Measurements from ENCODE around the gene PHF3.

PHF3 gene

DNA sequence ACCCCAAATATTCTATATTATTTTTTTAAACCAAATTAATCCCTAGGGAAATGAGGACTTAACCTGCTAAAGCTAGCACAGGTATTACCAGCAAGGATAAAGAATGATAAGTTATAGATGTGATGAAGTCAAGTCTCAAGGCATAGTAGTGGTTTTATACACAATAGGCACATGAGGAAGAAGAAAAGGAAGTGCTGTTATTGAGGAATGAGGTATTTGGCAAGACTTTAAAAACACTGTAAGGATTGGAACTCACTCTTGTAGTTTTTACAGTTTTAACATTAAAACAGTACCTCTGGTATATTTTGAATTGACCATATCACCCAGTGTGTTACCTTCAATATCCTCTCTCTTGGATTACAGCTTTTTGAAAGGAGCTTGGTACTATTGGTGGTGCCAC, 54.6 kb downstream of the PHF3 start:
- peaks cover 28% of the 10 kb centered on the region for H3K4me1 Mint-ChIP-seq
- no peaks in the 10 kb centered on the region for H3K27me3 Mint-ChIP-seq
- no peaks in the 10 kb centered on the region for H3K9me3 Mint-ChIP-seq

DNA sequence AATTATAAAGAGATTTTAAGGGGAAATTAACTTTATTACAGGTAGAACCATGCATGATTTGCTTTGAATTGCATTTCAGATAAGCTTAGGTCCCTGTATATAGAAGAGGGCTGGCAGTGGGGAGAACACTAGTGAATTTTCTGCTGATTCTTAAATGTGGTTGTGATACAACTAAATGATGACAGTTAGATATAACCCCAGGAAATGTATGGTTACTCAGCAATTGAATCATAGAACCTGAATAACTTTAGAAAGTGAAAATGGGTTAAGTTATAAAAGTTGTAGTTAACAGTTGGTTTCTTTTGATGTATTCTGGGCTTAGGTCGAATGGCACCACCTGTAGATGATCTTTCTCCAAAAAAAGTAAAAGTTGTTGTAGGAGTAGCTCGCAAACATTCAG, 70.1 kb downstream of the PHF3 start:
- Mint-ChIP-seq H3K9me3 (no peaks in the 10 kb centered on the region), H3K27ac (ENCODE audit: low read depth) (peak overlapping the region; percentile 25), H3K4me1 (peaks cover 11% of the 10 kb centered on the region), H3K4me3 (no peak overlapping the region), H3K27me3 (no peaks in the 10 kb centered on the region), H3K36me3 (ENCODE audit: insufficient read depth) (peaks cover 65% of the 10 kb centered on the region)
- ATAC-seq (replicated peaks; ENCODE audit: extremely low read depth, poor library complexity, severe bottlenecking): no peak
- no peak for DNase-seq (ENCODE audit: low spot score in 2 of 2)

More for the DNA sequence above, 54.6 kb downstream of the PHF3 start:
- Mint-ChIP-seq H3K36me3 (ENCODE audit: insufficient read depth) (peaks cover 23% of the 10 kb centered on the region), H3K27ac (ENCODE audit: low read depth) (peak overlapping the region; percentile 22), H3K4me3 (no peak overlapping the region)
- DNase-seq (ENCODE audit: low spot score in 2 of 2) (no peak), ATAC-seq (replicated peaks; ENCODE audit: extremely low read depth, poor library complexity, severe bottlenecking) (no peak)

DNA sequence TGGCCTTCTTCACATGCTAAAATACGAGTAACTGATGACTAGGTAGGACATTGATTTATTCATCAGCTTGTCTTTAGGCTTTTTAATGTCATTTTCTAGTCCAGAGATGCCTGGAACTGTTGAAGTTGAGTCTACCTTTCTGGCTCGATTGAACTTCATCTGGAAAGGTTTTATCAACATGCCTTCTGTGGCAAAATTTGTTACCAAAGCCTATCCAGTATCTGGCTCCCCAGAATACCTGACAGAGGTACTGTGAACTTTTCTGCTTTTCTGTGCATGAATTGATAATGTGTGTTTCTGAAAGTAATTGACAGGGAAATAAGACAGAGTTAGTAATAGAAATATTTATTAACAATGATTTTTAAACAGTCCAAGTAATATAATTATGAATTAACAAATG, 71.0 kb downstream of the PHF3 start:
- H3K27me3 Mint-ChIP-seq: no peaks in the 10 kb centered on the region
- no peaks in the 10 kb centered on the region for H3K9me3 Mint-ChIP-seq
- no peak for ATAC-seq (replicated peaks; ENCODE audit: extremely low read depth, poor library complexity, severe bottlenecking)
- peaks cover 68% of the 10 kb centered on the region for H3K36me3 Mint-ChIP-seq (ENCODE audit: insufficient read depth)
- peaks cover 9% of the 10 kb centered on the region for H3K4me1 Mint-ChIP-seq
- H3K27ac Mint-ChIP-seq (ENCODE audit: low read depth): no peak overlapping the region
- DNase-seq (ENCODE audit: low spot score in 2 of 2): no peak
- H3K4me3 Mint-ChIP-seq: no peak overlapping the region

DNA sequence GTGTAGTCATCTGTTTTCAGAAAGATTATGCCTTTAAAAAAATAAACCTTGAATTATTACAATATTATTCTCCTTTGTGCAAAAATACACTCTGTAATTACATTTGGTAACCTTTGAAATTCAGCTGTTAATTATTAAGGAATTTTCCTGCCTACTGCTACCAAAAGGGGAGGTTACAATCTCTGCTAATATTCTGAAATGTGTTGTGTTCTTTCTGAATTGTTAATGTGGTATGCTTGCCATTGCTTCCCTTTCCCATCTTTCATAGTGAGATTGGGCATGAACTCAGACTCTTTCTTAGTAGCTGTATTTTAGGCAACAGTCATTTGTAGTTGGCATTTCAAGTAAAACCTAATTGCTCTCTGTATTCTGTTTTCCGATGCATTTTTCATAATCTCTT, 73.0 kb downstream of the PHF3 start:
- Mint-ChIP-seq H3K36me3 (ENCODE audit: insufficient read depth) (peaks cover 65% of the 10 kb centered on the region), H3K9me3 (no peaks in the 10 kb centered on the region), H3K27ac (ENCODE audit: low read depth) (no peak overlapping the region), H3K27me3 (no peaks in the 10 kb centered on the region), H3K4me3 (no peak overlapping the region), H3K4me1 (peaks cover 12% of the 10 kb centered on the region)
- no peak for DNase-seq (ENCODE audit: low spot score in 2 of 2)
- no peak for ATAC-seq (replicated peaks; ENCODE audit: extremely low read depth, poor library complexity, severe bottlenecking)

DNA sequence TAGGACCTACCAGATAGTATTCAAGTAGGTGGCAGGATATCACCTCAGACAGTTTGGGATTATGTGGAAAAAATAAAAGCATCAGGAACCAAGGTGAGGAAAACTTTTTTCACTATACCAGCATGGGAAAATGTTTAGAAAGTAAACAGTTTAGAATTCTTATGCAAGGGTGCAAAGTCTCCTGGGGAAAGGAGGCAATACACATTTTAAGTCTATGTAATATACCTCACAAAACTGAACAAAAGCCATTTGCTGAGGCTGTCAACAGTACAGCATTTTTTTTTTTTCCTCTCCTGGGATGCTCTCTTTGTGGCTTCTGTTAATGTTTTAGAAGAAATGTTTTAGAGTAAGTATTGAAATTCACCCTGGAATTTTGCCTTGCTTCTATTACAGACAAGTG, 73.5 kb downstream of the PHF3 start:
- peaks cover 61% of the 10 kb centered on the region for H3K36me3 Mint-ChIP-seq (ENCODE audit: insufficient read depth)
- H3K27ac Mint-ChIP-seq (ENCODE audit: low read depth): no peak overlapping the region
- ATAC-seq (replicated peaks; ENCODE audit: extremely low read depth, poor library complexity, severe bottlenecking) (no peak), DNase-seq (ENCODE audit: low spot score in 2 of 2) (no peak)
- no peaks in the 10 kb centered on the region for H3K27me3 Mint-ChIP-seq
- H3K4me1 Mint-ChIP-seq: peaks cover 12% of the 10 kb centered on the region
- no peaks in the 10 kb centered on the region for H3K9me3 Mint-ChIP-seq
- H3K4me3 Mint-ChIP-seq: no peak overlapping the region

DNA sequence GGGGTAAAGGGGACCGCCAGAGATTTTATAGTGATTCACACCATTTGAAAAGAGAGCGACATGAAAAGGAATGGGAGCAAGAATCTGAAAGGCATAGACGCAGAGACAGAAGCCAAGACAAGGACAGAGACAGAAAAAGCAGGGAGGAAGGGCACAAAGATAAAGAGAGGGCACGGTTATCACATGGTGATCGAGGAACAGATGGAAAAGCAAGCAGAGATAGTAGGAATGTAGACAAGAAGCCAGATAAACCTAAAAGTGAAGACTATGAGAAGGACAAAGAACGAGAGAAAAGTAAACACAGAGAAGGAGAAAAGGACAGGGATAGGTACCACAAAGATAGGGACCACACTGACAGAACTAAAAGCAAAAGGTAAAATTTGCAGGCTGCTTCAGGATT, 77.7 kb downstream of the PHF3 start:
- ATAC-seq (replicated peaks; ENCODE audit: extremely low read depth, poor library complexity, severe bottlenecking) (no peak), DNase-seq (ENCODE audit: low spot score in 2 of 2) (no peak)
- no peaks in the 10 kb centered on the region for H3K9me3 Mint-ChIP-seq
- H3K4me3 Mint-ChIP-seq: no peak overlapping the region
- peaks cover 5% of the 10 kb centered on the region for H3K4me1 Mint-ChIP-seq
- H3K27me3 Mint-ChIP-seq: no peaks in the 10 kb centered on the region
- H3K36me3 Mint-ChIP-seq (ENCODE audit: insufficient read depth): peaks cover 37% of the 10 kb centered on the region
- H3K27ac Mint-ChIP-seq (ENCODE audit: low read depth): no peak overlapping the region

DNA sequence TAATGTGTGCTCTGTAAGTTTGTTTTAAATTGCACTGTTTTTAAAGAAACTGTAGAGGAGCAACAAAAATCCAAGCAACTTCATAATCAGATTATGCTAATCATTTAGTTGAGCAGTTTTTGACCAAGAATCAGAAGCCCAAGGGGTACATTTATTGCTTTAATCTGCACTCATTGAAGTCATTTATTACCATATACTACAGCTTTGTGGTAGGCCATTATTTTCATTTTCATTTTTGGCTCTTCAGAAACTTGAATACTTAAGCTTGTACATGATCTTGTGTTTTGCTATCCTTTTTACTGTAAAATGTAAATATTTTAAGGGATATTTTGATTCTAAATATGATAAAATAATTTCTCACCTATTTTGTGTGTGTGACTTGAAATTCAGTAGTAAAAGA, 78.5 kb downstream of the PHF3 start:
- Mint-ChIP-seq H3K36me3 (ENCODE audit: insufficient read depth) (peaks cover 36% of the 10 kb centered on the region), H3K27ac (ENCODE audit: low read depth) (no peak overlapping the region), H3K27me3 (no peaks in the 10 kb centered on the region), H3K4me1 (peaks cover 5% of the 10 kb centered on the region), H3K4me3 (no peak overlapping the region), H3K9me3 (no peaks in the 10 kb centered on the region)
- no peak for ATAC-seq (replicated peaks; ENCODE audit: extremely low read depth, poor library complexity, severe bottlenecking)
- no peak for DNase-seq (ENCODE audit: low spot score in 2 of 2)

DNA sequence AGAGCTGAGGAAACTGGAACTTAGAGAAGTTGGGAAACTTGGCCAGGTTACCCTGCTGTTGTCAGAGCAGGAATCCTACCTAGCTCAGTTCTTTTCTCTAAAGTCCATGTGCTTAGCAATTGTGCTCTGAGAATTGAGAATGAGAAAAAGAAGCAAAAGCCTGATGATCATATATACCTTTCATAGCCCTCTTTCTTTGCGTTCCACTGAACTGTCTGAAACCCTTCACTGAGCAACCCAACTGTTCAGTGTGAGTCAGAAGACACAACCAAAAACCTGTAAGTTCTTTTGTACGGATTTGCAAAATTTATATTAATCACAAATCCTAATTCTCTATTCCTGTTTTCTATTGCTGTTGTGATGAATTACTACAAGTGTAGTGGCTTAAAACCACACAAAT, 80.6 kb downstream of the PHF3 start:
- H3K36me3 Mint-ChIP-seq (ENCODE audit: insufficient read depth): peaks cover 22% of the 10 kb centered on the region
- DNase-seq (ENCODE audit: low spot score in 2 of 2): no peak
- H3K4me1 Mint-ChIP-seq: peaks cover 5% of the 10 kb centered on the region
- no peaks in the 10 kb centered on the region for H3K9me3 Mint-ChIP-seq
- H3K4me3 Mint-ChIP-seq: no peak overlapping the region
- no peak for ATAC-seq (replicated peaks; ENCODE audit: extremely low read depth, poor library complexity, severe bottlenecking)
- H3K27me3 Mint-ChIP-seq: no peaks in the 10 kb centered on the region
- H3K27ac Mint-ChIP-seq (ENCODE audit: low read depth): no peak overlapping the region

DNA sequence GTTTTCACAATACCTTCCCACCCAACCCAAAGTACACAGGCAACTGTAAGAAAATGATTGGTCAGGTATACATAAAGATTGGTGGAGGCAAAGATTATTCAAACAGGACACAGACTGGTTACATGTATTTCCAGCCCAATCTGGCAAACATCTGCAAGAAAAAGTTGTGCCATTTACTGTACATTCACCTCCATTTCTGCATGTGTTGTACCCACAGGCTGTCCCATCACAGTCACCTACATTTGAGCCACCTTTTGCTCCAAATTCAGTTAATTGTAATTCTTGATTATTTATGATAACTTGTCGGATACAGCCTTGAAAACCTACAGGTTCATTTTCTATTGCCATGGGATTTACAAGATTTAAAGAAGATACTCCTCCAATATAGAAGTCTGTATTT, 85.6 kb downstream of the PHF3 start:
- no peak for ATAC-seq (replicated peaks; ENCODE audit: extremely low read depth, poor library complexity, severe bottlenecking)
- H3K4me3 Mint-ChIP-seq: no peak overlapping the region
- DNase-seq (ENCODE audit: low spot score in 2 of 2): no peak
- no peaks in the 10 kb centered on the region for H3K4me1 Mint-ChIP-seq
- peaks cover 3% of the 10 kb centered on the region for H3K36me3 Mint-ChIP-seq (ENCODE audit: insufficient read depth)
- H3K9me3 Mint-ChIP-seq: no peaks in the 10 kb centered on the region
- H3K27me3 Mint-ChIP-seq: no peaks in the 10 kb centered on the region
- H3K27ac Mint-ChIP-seq (ENCODE audit: low read depth): no peak overlapping the region

DNA sequence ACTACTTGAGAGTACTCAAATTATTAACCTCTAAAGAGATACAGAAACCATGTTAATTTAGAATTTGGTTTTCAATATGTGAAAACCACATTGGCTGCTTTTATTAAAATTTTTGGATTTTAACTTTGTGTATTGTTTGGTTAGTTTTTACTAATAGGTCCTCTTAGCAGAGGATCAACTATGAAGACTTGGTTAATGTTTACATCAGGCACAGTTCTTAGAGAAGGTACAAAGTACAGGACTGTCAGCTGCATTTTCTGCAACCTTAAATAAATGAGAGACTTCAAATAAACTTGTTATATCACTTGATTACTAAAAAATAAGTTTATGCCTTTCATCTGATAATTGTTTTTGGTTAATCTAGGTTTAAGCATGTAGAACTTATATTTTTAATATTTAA, 89.1 kb downstream of the PHF3 start:
- Mint-ChIP-seq H3K9me3 (no peaks in the 10 kb centered on the region), H3K27me3 (no peaks in the 10 kb centered on the region), H3K4me1 (no peaks in the 10 kb centered on the region), H3K36me3 (ENCODE audit: insufficient read depth) (peaks cover 1% of the 10 kb centered on the region), H3K4me3 (no peak overlapping the region), H3K27ac (ENCODE audit: low read depth) (no peak overlapping the region)
- ATAC-seq (replicated peaks; ENCODE audit: extremely low read depth, poor library complexity, severe bottlenecking): no peak
- no peak for DNase-seq (ENCODE audit: low spot score in 2 of 2)

DNA sequence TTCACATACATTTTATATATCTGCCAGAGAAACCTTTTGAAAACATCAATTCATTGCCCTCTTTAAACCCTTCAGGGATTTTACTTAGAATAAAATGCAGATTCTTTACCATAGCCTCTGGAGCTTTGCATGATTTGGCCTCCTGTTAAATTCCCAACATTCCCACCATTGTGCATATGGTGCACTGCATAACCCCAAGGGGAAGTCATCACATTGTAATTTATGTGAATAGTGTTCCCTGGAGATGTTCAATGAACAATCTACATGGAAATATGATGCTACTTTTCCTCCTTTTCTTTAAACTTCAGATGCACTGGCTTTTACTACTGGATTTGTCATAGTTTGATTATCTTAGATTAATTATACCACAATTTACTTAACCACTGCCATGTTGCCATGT, 94.7 kb downstream of the PHF3 start:
- ATAC-seq (replicated peaks; ENCODE audit: extremely low read depth, poor library complexity, severe bottlenecking) (no peak), DNase-seq (ENCODE audit: low spot score in 2 of 2) (no peak)
- Mint-ChIP-seq H3K9me3 (peaks cover under 1% of the 10 kb centered on the region), H3K4me1 (no peaks in the 10 kb centered on the region), H3K36me3 (ENCODE audit: insufficient read depth) (peaks cover 1% of the 10 kb centered on the region), H3K27me3 (no peaks in the 10 kb centered on the region), H3K27ac (ENCODE audit: low read depth) (no peak overlapping the region), H3K4me3 (no peak overlapping the region)

DNA sequence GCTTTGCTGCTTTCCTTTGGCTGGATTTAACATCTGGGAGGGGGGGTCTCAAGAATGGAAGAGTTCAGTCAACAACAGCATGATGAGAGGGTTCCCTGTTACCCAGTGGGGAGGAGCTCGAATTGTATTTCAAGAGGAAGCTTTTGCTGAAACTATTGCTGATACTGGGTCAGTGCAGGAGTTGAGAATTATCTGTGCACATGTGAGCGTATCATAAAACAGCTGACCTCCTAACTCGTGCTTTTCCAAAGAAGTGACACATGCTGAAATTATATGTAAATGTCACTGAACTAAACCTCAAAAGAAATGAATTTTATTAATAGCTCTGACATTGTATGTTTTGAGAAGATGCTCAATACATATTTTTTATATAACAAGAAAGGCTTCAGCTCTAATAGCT, 96.3 kb downstream of the PHF3 start:
- H3K36me3 Mint-ChIP-seq (ENCODE audit: insufficient read depth): peaks cover 1% of the 10 kb centered on the region
- ATAC-seq (replicated peaks; ENCODE audit: extremely low read depth, poor library complexity, severe bottlenecking): no peak
- H3K9me3 Mint-ChIP-seq: peaks cover 5% of the 10 kb centered on the region
- no peaks in the 10 kb centered on the region for H3K27me3 Mint-ChIP-seq
- no peak for DNase-seq (ENCODE audit: low spot score in 2 of 2)
- H3K4me3 Mint-ChIP-seq: no peak overlapping the region
- H3K4me1 Mint-ChIP-seq: no peaks in the 10 kb centered on the region
- H3K27ac Mint-ChIP-seq (ENCODE audit: low read depth): no peak overlapping the region

DNA sequence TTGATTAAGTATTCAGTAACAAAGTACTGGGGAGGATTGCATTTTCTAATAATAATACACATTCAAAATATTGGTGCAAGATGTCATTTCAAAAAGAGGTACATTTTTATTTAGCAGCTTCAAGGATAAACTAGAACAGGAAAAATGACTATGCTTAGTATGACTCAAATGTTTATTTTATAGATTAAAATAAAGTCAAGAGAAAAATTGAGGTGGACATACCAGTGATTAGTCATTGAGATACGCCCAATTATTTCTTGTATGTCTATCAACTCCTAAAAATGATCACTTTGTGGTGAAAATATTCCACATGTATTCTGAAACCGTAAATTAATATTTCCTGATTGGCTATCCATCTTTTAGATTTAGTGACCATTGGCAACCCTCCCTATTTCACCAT, 96.7 kb downstream of the PHF3 start:
- Mint-ChIP-seq H3K36me3 (ENCODE audit: insufficient read depth) (no peaks in the 10 kb centered on the region), H3K9me3 (peaks cover 5% of the 10 kb centered on the region), H3K4me3 (no peak overlapping the region), H3K27ac (ENCODE audit: low read depth) (no peak overlapping the region), H3K4me1 (no peaks in the 10 kb centered on the region), H3K27me3 (no peaks in the 10 kb centered on the region)
- DNase-seq (ENCODE audit: low spot score in 2 of 2) (no peak), ATAC-seq (replicated peaks; ENCODE audit: extremely low read depth, poor library complexity, severe bottlenecking) (no peak)

DNA sequence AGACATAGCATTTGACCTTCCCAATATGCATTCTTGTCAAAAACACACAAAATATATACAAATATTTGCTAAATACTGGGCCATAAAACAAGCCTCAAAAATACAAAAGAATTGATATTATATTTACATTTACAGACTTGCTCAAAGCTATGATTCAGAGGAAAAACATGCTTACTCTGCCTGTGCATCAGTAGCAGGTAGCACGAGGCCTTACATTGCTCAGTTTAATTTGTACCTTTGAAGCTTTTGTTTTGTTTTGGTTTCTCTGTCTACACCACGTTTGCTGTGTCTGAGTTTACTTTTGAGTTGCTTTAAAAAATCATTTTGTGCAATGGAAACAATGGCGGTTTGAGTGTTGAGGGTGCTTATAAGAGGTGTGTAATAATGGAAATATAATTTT, 99.3 kb downstream of the PHF3 start:
- H3K36me3 Mint-ChIP-seq (ENCODE audit: insufficient read depth): peaks cover 2% of the 10 kb centered on the region
- H3K4me3 Mint-ChIP-seq: no peak overlapping the region
- no peak for DNase-seq (ENCODE audit: low spot score in 2 of 2)
- no peak overlapping the region for H3K27ac Mint-ChIP-seq (ENCODE audit: low read depth)
- peaks cover 5% of the 10 kb centered on the region for H3K9me3 Mint-ChIP-seq
- ATAC-seq (replicated peaks; ENCODE audit: extremely low read depth, poor library complexity, severe bottlenecking): no peak
- no peaks in the 10 kb centered on the region for H3K4me1 Mint-ChIP-seq
- H3K27me3 Mint-ChIP-seq: no peaks in the 10 kb centered on the region

Data from central memory CD8-positive, alpha-beta T cell (primary cell).